NT2/D1 (cell line): ENCODE results near the gene INO80D.
"Not testable (repeated sequence)": the region's sequence is repeated elsewhere in the genome, so short reads cannot be mapped to it uniquely, and the experiment has no call there.

ENCODE experiments used
- DNase-seq: peaks from one replicate; pipeline ENCODE4 v3.0.0-alpha.2; 2011; ENCODE audit warnings: low read depth, low spot score
- H3K27me3 ChIP-seq: 2 replicates; pipeline ENCODE4 v1.6.0; 2011; ENCODE audit warnings: mild to moderate bottlenecking; ENCODE audit not compliant: insufficient read length, insufficient read depth
- H3K36me3 ChIP-seq: 2 replicates; pipeline ENCODE4 v1.6.1; 2011; ENCODE audit warnings: mild to moderate bottlenecking, low read length, mixed read lengths; ENCODE audit not compliant: insufficient read depth, insufficient read length
- H3K4me1 ChIP-seq: 2 replicates; pipeline ENCODE4 v1.5.1; 2011; ENCODE audit not compliant: insufficient read depth, insufficient read length
- H3K4me3 ChIP-seq: 2 replicates; pipeline ENCODE4 v1.5.1; 2011; ENCODE audit warnings: low read depth; ENCODE audit not compliant: insufficient read length
- H3K9ac ChIP-seq: 2 replicates; pipeline ENCODE4 v1.6.0; 2011; ENCODE audit warnings: low read depth; ENCODE audit not compliant: insufficient read length
- H3K9me3 ChIP-seq: 2 replicates; pipeline ENCODE4 v1.5.1; 2011; ENCODE audit warnings: mild to moderate bottlenecking, low read length; ENCODE audit not compliant: insufficient read depth
- SUZ12 ChIP-seq: IDR thresholded peaks from 2 replicates; pipeline ENCODE4 v1.6.1; 2011; ENCODE audit not compliant: insufficient read length, insufficient read depth; ENCODE audit errors: extremely low read depth
- YY1 ChIP-seq: IDR thresholded peaks from 2 replicates; pipeline ENCODE4 v1.6.1; 2011; ENCODE audit not compliant: insufficient read length, insufficient read depth
- ZNF274 ChIP-seq: IDR thresholded peaks from 2 replicates; pipeline ENCODE4 v1.6.1; 2011; ENCODE audit warnings: mild to moderate bottlenecking, low read depth, low read length

Gene INO80D

DNA sequence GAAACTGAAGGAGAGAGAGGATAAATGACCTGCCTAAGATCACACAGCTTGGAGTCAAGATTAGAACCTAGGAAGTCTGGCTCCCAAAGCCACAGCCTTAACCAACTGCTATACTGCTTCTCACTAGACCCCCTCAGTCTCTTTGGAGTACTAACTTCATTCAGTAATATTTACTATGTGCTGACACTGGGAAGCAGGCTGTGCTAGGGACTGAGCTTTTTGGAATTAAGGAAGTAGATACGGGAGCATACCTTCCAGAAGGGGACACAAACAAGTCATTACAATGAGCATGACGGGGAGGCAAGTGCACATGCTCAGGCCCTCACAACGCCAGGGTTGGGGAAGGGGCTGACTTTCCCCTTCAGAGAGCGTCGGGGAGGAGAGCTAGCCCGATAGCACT lies 97.7 kb downstream of the INO80D start:
- no peaks in the 10 kb centered on the region for H3K9me3 ChIP-seq
- TF ChIP-seq YY1 = no peak
- no peak for TF ChIP-seq ZNF274
- TF ChIP-seq SUZ12 = no peak
- no peak overlapping the region for H3K9ac ChIP-seq
- DNase-seq = no peak
- H3K27me3 ChIP-seq = no peaks in the 10 kb centered on the region
- no peak overlapping the region for H3K4me3 ChIP-seq
- no peaks in the 10 kb centered on the region for H3K36me3 ChIP-seq
- H3K4me1 ChIP-seq = no peaks in the 10 kb centered on the region

DNA sequence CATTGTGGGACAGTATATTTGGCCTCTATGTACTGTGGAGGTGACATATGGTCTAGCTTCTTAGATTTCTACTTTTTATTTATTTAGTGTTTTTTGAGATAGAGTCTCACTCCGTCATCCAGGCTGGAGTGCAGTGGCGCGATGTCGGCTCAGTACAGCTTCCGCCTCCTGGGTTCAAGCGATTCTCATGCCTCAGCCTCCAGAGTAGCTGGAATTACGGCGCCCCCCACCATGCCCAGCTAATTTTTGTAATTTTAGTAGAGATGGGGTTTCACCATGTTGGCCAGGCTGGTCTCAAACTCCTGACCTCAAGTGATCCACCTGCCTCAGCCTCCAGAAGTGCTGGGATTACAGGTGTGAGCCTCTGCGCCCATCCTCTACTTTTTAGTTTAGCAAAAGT lies 99.6 kb downstream of the INO80D start:
- not testable (repeated sequence) for H3K9ac ChIP-seq, H3K9me3 ChIP-seq, DNase-seq, H3K27me3 ChIP-seq, H3K4me1 ChIP-seq, H3K36me3 ChIP-seq, H3K4me3 ChIP-seq

DNA sequence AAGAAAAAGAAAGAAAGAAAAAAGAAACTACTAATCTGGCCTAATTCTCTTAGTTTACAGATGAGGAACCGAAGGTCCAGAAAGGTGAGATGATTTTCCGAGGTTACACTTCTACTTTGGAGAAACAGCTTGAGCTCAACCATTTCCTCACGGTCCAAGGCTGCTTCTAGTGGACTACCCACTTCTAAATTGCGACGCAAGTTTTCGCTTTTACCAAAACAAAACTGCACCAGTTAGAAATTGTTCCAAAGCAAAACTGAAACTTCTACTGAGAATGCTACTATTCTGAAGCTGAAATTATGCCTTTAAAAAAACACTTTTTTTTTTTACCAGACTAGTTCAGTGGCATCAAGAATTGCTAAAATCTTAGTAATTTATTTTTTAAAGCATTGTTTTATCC lies 101.6 kb downstream of the INO80D start:
- DNase-seq = no peak
- Histone ChIP-seq H3K4me1 (no peaks in the 10 kb centered on the region), H3K36me3 (no peaks in the 10 kb centered on the region), H3K9ac (no peak overlapping the region), H3K4me3 (no peak overlapping the region), H3K9me3 (no peaks in the 10 kb centered on the region), H3K27me3 (no peaks in the 10 kb centered on the region)
- TF ChIP-seq SUZ12 (no peak), ZNF274 (no peak), YY1 (no peak)

DNA sequence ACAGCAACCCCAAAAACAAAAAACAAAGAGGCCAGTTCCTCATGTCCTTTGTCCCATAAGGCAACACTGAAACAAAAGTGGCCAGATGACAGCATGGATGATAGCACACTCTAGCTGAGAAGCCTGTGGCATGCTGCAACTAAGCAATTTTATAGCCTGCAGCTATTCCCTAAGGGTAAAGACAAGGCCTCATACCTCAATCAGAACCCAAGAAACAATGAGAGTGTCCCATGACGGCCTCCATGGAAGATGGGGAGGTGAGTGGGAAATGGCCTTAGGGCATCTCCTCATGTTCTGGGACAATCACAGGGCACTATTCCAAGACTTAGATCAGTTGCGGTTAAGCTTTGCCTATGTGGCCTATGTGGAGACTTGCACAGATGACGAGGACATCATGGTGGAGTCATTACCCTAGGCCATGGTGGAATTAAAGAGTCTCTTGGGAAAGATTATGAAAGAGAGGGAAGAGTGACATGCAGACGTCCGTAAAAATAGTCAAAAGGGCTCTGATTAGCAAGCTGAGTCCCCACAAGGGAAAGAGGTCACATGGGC lies 103.1 kb downstream of the INO80D start:
- no peak for DNase-seq
- TF ChIP-seq YY1 (no peak), ZNF274 (no peak), SUZ12 (no peak)

GRCh38 chr2:205978728-205979127 lies 107.2 kb downstream of the INO80D start:
- H3K9me3 ChIP-seq, H3K9ac ChIP-seq, H3K36me3 ChIP-seq, H3K27me3 ChIP-seq, DNase-seq, H3K4me3 ChIP-seq, H3K4me1 ChIP-seq: not testable (repeated sequence)

More for the DNA sequence above, 103.1 kb downstream of the INO80D start:
- H3K9ac ChIP-seq = no peak overlapping the region
- no peaks in the 10 kb centered on the region for H3K27me3 ChIP-seq
- H3K4me3 ChIP-seq = no peak overlapping the region
- H3K36me3 ChIP-seq = no peaks in the 10 kb centered on the region
- H3K9me3 ChIP-seq = no peaks in the 10 kb centered on the region
- no peaks in the 10 kb centered on the region for H3K4me1 ChIP-seq

DNA sequence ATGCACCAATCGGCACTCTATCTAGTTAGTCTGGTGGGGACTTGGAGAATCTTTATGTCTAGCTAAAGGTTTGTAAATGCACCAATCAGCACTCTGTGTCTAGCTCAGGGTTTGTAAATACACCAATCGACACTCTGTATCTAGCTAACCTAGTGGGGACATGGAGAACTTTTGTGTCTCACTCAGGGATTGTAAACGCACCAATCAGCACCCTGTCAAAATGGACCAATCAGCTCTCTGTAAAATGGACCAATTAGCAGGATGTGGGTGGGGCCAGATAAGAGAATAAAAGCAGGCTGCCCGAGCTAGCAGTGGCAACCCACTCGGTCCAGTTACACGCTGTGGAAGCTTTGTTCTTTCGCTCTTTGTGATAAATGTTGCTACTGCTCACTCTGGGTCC lies 108.3 kb downstream of the INO80D start:
- H3K36me3 ChIP-seq, H3K4me3 ChIP-seq, H3K27me3 ChIP-seq, H3K4me1 ChIP-seq, H3K9ac ChIP-seq, DNase-seq, H3K9me3 ChIP-seq: not testable (repeated sequence)

GRCh38 chr2:205976934-205977659 lies 108.9 kb downstream of the INO80D start:
- not testable (repeated sequence) for DNase-seq, H3K9me3 ChIP-seq, H3K27me3 ChIP-seq, H3K4me1 ChIP-seq, H3K4me3 ChIP-seq, H3K9ac ChIP-seq, H3K36me3 ChIP-seq

DNA sequence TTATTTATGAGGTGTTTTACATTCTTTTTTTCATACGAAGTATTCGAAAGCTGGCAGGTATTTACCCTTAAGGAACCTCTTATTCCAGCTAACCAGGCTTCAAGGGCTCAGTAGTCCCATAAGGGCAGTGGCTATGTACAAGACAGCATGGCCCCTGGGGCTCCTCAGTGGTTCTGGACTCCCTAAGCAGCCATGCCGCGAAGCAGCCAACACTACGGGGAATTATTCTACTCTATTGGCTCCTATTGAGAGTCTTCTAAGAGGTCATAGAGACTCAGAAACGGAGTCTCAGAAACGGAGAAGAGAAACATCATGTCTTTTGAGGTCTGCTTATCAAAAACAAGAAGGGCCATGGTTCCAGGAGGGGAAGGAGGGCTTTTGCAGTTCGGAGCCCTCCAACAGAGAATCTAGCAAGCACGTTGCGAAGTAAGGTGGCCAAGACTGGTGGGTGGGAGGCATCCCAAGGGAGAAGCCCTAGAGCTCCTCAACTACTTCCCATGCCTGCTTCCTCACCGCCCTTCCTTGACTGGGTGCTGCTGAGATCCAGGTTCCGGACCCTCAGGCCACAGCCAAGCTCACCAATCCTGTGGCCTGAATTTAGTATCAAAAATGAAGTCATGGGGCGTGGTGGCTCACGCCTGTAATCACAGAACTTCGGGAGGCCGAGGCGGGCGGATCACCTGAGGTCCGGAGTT lies 109.7 kb downstream of the INO80D start:
- Histone ChIP-seq H3K4me1 (no peaks in the 10 kb centered on the region), H3K9me3 (no peaks in the 10 kb centered on the region; the same call in 1 of the 2 replicates), H3K9ac (no peak overlapping the region), H3K27me3 (no peaks in the 10 kb centered on the region), H3K36me3 (no peaks in the 10 kb centered on the region), H3K4me3 (no peak overlapping the region)
- TF ChIP-seq ZNF274 (no peak), YY1 (no peak), SUZ12 (no peak)
- DNase-seq = no peak
